HG03196 (cell line): ENCODE data around the gene DUSP3.

ENCODE experiments used
- ATAC-seq: cut with Tn5 transposase; IDR thresholded peaks from one replicate; pipeline ENCODE4 v1.9.1; 2021; ENCODE audit not compliant: unreplicated experiment

The DUSP3 gene

DNA sequence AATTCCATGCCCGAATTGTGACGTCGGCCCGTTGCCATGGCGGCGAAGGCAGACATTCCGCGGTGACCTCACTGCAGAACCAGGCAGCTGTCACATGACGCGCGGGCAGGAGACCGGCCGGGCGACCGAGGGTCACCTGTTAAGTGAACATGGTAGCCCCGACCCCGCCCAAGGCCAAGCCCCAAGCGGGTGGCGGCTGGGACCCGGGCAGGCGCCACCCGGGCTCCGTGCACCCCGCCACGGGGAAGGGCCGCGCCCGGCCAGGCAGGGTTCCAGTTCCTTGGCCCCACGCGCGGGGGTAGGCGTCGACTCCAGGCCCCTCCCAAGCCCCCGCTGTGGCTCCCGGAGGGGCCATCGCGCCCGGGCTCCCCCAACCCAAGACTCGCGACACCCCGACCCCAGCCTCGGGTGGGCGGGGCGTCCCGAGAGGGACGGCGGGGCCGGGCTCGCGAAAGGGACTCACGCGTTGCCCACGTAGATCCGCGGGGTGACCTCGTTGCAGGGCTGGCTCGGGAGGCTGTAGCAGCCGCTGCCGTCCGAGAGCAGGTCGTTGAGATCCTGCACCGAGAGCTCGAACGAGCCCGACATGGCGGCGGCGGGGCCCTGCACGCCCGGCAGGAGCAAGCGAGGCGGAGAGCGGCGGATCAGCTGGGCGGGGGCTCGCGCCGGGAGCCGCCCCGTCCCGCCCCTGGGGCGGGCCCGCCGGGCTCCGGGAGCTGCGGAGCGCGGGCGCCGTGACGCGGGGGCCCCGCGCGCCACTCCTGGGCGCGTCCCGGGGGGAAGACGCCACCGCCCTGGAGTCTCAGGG lies at the start of gene DUSP3:
DUSP3 (minus strand) TSS at position 641 of the 808 bp plus-strand sequence; CDS start at position 588, 53 bp downstream.
- ATAC-seq, result peak; percentile 66

DNA sequence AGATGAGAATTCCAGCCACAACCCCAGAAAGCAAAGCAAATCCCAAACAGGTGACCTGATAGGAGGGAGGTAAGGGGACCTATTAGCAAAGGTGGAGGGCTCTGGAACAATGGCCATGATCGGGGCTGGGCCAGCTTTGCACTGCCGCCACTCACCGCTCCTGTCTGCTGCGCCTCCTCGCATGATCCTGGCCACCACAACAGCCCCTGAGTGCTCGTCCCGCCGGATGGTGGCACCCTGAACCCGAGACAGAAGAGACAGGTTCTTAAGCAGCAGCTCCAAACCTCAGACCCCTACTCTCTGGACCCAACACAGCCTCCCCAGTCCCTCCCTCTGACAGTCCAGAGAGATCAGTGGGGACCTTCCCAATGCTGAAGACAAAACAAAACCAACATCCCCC lies 48.8 kb upstream of the DUSP3 start:
- ATAC-seq, result no peak

DNA sequence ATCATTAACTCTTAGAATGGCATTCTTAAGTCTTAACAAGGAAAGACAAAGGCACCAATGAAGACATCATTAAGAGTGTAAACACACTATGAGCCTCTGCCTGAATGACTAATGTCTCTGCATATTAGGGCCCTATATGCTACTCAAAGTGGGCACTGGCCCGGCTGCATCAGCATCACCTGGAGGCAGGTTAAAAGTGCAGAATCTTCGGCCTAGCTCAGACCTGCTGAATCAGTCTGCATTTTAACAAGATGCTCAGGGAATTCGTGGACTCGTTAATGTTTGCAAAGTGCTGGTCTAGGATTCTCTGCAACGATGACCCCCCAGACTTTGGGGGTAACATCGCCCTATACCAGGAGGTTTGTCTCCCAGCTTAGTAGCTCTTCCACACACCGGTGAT lies 47.4 kb upstream of the DUSP3 start:
- no peak for ATAC-seq

DNA sequence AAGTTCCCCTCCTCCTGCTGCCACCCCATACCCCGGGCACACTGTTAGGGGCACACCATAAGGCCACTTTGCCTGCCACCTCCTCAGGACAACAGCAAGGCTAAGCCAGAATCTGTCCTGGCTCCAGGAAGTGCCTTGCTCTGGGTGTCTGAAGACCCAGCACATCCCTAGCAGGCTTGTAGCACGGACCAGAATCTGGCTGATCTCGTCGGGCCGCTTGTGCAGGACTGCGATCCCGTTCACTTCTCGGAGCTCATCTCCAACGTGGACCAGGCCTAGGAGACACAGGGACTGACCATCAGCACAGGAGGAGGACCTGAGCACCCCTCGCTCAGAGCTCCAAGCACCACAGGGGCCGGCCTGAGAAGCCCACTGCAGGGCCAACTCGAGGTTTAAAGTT lies 46.8 kb upstream of the DUSP3 start:
- no peak for ATAC-seq

GRCh38 chr17:43823350-43824084 lies 44.7 kb upstream of the DUSP3 start:
- ATAC-seq, result no peak

GRCh38 chr17:43822570-43823190 lies 43.9 kb upstream of the DUSP3 start:
- no peak for ATAC-seq

GRCh38 chr17:43820759-43821158 lies 42.0 kb upstream of the DUSP3 start:
- no peak for ATAC-seq

DNA sequence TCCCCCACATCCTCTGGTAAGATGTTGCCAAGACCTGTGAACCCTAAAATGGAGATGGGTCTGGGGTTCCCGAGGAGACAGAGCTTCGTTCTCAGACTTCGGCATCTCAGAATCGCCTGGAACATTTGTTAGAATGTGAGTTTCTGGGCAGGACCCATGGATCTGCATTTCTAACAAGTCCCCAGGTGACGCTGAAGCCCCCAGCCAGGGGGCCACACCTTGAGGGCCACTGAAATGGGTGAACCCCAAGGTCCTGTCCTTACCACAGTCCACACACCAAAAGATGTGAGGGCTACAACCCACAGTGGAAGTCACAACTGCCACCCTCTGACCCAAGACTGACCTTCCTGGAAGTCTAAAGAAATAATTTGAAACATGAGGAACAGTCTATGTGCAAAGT lies 40.2 kb upstream of the DUSP3 start:
- ATAC-seq, result no peak

GRCh38 chr17:43817826-43818225 lies 39.0 kb upstream of the DUSP3 start:
- no peak for ATAC-seq

- no peak for ATAC-seq
Observed at GRCh38 chr17:43816336-43817320, 37.9 kb upstream of the DUSP3 start.

- ATAC-seq, result no peak
Observed at GRCh38 chr17:43814714-43815113, 35.9 kb upstream of the DUSP3 start.

DNA sequence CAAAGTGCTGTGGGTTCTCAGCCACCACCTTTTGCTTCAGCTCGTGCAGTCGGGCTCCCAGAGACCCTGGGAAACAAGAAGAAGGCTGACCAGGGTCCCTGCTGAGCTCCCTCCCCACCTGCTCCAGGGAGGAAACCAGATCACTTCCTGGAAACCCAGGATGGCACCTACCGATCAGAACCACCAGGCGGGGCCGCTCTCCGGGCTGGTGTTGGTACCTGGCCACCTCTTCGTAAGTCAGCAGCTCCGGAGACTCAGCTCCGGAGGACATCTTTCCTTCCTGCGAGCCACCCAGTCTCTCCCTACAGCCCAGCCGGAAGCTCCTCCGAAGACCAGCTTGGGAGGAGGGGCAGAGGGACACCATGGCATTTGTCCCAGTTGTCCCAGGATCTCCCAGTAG lies 35.2 kb upstream of the DUSP3 start:
- ATAC-seq, result no peak

- ATAC-seq, result no peak
Observed at GRCh38 chr17:43813386-43813785, 34.6 kb upstream of the DUSP3 start.

GRCh38 chr17:43812396-43813265 lies 33.9 kb upstream of the DUSP3 start:
- no peak for ATAC-seq

DNA sequence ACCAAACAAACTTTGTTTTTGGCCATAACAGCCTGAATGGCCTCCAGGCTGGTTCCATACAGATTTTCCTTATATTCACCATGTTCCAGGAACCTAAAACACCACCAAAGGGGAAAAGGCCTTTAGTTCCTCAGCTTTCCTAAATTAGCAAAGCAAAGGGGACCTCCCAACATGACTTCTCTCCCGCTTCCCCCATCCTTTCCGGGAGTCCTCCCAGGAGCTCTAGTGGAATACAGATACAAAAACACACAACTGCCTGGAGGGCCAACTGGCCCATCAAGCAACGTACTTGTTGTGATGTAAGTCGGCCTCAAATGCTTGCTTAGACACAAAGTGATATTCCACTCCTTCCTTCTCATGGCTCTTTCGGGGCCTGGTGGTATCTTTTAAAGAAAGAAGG lies 32.0 kb upstream of the DUSP3 start:
- ATAC-seq, result no peak

GRCh38 chr17:43810226-43810715 lies 31.5 kb upstream of the DUSP3 start:
- ATAC-seq, result no peak

- ATAC-seq, result no peak
Observed at GRCh38 chr17:43809121-43809520, 30.3 kb upstream of the DUSP3 start.

DNA sequence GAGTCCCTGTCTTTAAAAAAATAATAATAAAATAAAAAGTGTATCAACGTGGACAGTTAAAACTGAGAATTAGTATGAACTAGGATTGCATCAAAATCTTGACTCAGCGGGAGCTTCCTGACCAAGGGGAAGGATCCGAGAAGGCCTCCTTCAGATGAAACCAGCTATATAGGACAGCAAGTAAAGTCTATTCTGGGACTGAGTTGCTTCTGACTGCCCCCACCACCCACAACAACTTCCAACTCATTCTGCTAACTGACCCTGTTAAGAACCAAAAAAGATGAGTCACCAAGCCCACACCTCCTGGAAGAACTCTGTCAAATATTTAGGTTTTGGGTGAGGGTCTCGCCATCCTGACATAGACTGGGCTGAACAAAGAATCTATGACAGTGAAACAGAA lies 29.3 kb upstream of the DUSP3 start:
- ATAC-seq, result no peak

- no peak for ATAC-seq
Observed at GRCh38 chr17:43805117-43805516, 26.3 kb upstream of the DUSP3 start.

GRCh38 chr17:43803758-43804157 lies 25.0 kb upstream of the DUSP3 start:
- no peak for ATAC-seq
